SK-N-SH treated with all-trans-retinoic acid at 6 μM for 48 hours (cell line): Measurements from ENCODE around the gene CNGB1.

ENCODE experiments used
- ARNTL ChIP-seq: fragments of 450-650 bp; formaldehyde crosslinking; IDR thresholded peaks from 2 replicates; pipeline ENCODE4 v1.5.0; 2020; ENCODE audit warnings: low read depth, mild to moderate bottlenecking, moderate library complexity, borderline replicate concordance
- BACH2 ChIP-seq: fragments of 250-450 bp; sonication (Bioruptor Pico); IDR thresholded peaks from 2 replicates; pipeline ENCODE4 v1.9.0; 2021; ENCODE audit warnings: mild to moderate bottlenecking, borderline replicate concordance
- ISL1 ChIP-seq: fragments of 250-450 bp; sonication (Bioruptor Pico); IDR thresholded peaks from 2 replicates; pipeline ENCODE4 v2.1.2; 2022; ENCODE audit warnings: mild to moderate bottlenecking, moderate library complexity
- OSR1 ChIP-seq: fragments of 250-450 bp; sonication (Bioruptor Pico); IDR thresholded peaks from 2 replicates; pipeline ENCODE4 v1.8.0; 2022; ENCODE audit warnings: moderate library complexity, mild to moderate bottlenecking, inconsistent platforms
- PATZ1 ChIP-seq: fragments of 250-450 bp; sonication (Bioruptor Pico); IDR thresholded peaks from 2 replicates; pipeline ENCODE4 v1.8.0; 2020; ENCODE audit warnings: mild to moderate bottlenecking, moderate library complexity, borderline replicate concordance
- PPARA ChIP-seq: fragments of 250-450 bp; sonication (Bioruptor Pico); IDR thresholded peaks from 2 replicates; pipeline ENCODE4 v1.5.0; 2020; ENCODE audit warnings: mild to moderate bottlenecking, borderline replicate concordance
- ZC3H10 ChIP-seq: fragments of 250-450 bp; sonication (Bioruptor Pico); IDR thresholded peaks from 2 replicates; pipeline ENCODE4 v1.5.1; 2021; ENCODE audit warnings: mild to moderate bottlenecking, moderate library complexity
- ZNF8 ChIP-seq: fragments of 450-650 bp; formaldehyde crosslinking; IDR thresholded peaks from 2 replicates; pipeline ENCODE4 v1.5.0; 2020; ENCODE audit warnings: mild to moderate bottlenecking, moderate library complexity

GRCh38 chr16:57887711-57888110 lies 83.2 kb downstream of the CNGB1 start:
- TF ChIP-seq PATZ1 (CRISPR knock-in tag) = no peak
- TF ChIP-seq ARNTL (CRISPR knock-in tag) = no peak
- no peak for TF ChIP-seq BACH2 (CRISPR knock-in tag)
- no peak for TF ChIP-seq ISL1 (CRISPR knock-in tag)
- no peak for TF ChIP-seq OSR1 (CRISPR knock-in tag)
- TF ChIP-seq ZNF8 (CRISPR knock-in tag) = no peak
- TF ChIP-seq PPARA (CRISPR knock-in tag) = no peak
- TF ChIP-seq ZC3H10 = no peak
